Karpas-422 (cell line): ENCODE measurements around the gene MACROD2. TPM values are rescaled to one million over a fixed set of nuclear protein-coding genes. Genes with fewer than 3 reads are reported as not detected.

Experiments
- DNase-seq: peaks from one replicate; pipeline ENCODE4 v3.0.0-alpha.2; 2015
- H2AFZ ChIP-seq: fragments of 200-600 bp; sonication (generic); 2 replicates; pipeline ENCODE4 v1.6.1; 2014; ENCODE audit warnings: antibody characterized with exemption, low read length, mixed read lengths
- H3K27ac ChIP-seq: fragments of 200-600 bp; sonication (generic); 2 replicates; pipeline ENCODE4 v1.5.1; 2014; ENCODE audit warnings: mild to moderate bottlenecking, low read length, moderate library complexity
- H3K27me3 ChIP-seq: fragments of 200-600 bp; sonication (generic); 2 replicates; pipeline ENCODE4 v1.6.1; 2014; ENCODE audit warnings: low read length, mixed read lengths
- H3K36me3 ChIP-seq: fragments of 200-600 bp; sonication (generic); 2 replicates; pipeline ENCODE4 v1.6.1; 2014; ENCODE audit warnings: low read length, mixed read lengths; ENCODE audit not compliant: insufficient read depth
- H3K4me1 ChIP-seq: fragments of 200-600 bp; sonication (generic); 2 replicates; pipeline ENCODE4 v1.6.1; 2014; ENCODE audit warnings: mild to moderate bottlenecking, low read length, mixed read lengths
- H3K4me2 ChIP-seq: fragments of 200-600 bp; sonication (generic); 2 replicates; pipeline ENCODE4 v1.6.1; 2014; ENCODE audit warnings: low read length, low read depth, mild to moderate bottlenecking; ENCODE audit not compliant: poor library complexity, severe bottlenecking
- H3K4me3 ChIP-seq: fragments of 200-600 bp; sonication (generic); 2 replicates; pipeline ENCODE4 v1.5.1; 2014; ENCODE audit warnings: mild to moderate bottlenecking, antibody characterized with exemption, low read length, mixed read lengths
- H3K79me2 ChIP-seq: fragments of 200-600 bp; sonication (generic); 2 replicates; pipeline ENCODE4 v1.6.1; 2014; ENCODE audit warnings: mild to moderate bottlenecking, low read length, mixed read lengths
- H3K9ac ChIP-seq: fragments of 200-600 bp; sonication (generic); 2 replicates; pipeline ENCODE4 v1.6.0; 2014; ENCODE audit warnings: low read length
- H3K9me2 ChIP-seq: fragments of 200-600 bp; sonication (generic), shearing (Covaris generic); replicated peaks from 2 replicates; pipeline ENCODE4 v1.6.0; 2014; ENCODE audit warnings: mild to moderate bottlenecking, low read length, moderate library complexity; ENCODE audit not compliant: insufficient read depth
- H3K9me3 ChIP-seq: fragments of 300-700, 200-600 bp; sonication (generic); 2 replicates; pipeline ENCODE4 v1.6.1; 2014; ENCODE audit warnings: low read length, mixed read lengths
- H4K20me1 ChIP-seq: fragments of 200-600 bp; sonication (generic); 2 replicates; pipeline ENCODE4 v1.6.1; 2014; ENCODE audit warnings: mild to moderate bottlenecking, antibody characterized with exemption, low read length, low read depth; ENCODE audit not compliant: insufficient read depth
- total RNA-seq: library from RNA; depleted of rRNA; stranded (reverse); fragments of >200 nt; shearing (Covaris generic); gene quantifications from 2 replicates; pipeline ENCODE4 v1.2.3, GENCODE V29; 2014; ENCODE audit warnings: low replicate concordance

MACROD2 gene
- total RNA-seq, 1 experiment from 2014 or later = 0.15 TPM

DNA sequence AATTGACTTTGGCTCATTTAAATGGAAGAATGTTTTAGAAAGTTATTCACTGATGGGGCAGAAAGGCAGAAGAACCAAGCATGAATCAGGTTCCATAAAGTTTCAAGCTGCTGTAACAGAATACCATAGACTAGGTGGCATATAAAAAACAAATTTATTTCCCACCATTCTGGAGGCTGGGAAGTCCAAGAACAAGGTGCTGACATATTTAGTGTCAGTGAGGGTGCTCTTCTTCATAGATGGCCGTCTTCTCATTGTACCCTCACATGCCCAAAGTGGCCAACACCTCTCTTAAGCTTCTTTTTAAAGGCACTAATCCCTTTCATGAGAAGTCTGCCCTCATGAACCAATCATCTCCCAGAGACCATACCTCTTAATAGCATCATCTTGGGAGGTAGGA, 902.3 kb downstream of the MACROD2 start:
- Histone ChIP-seq H3K4me1 (no peaks in the 10 kb centered on the region), H3K4me3 (no peak overlapping the region), H3K9ac (no peak overlapping the region), H2AFZ (no peak overlapping the region), H3K9me2 (no peaks in the 10 kb centered on the region), H3K27me3 (no peaks in the 10 kb centered on the region), H3K4me2 (no peak overlapping the region), H3K27ac (no peak overlapping the region), H3K9me3 (no peaks in the 10 kb centered on the region), H3K79me2 (no peaks in the 10 kb centered on the region), H4K20me1 (no peaks in the 10 kb centered on the region), H3K36me3 (no peaks in the 10 kb centered on the region)
- DNase-seq = no peak

DNA sequence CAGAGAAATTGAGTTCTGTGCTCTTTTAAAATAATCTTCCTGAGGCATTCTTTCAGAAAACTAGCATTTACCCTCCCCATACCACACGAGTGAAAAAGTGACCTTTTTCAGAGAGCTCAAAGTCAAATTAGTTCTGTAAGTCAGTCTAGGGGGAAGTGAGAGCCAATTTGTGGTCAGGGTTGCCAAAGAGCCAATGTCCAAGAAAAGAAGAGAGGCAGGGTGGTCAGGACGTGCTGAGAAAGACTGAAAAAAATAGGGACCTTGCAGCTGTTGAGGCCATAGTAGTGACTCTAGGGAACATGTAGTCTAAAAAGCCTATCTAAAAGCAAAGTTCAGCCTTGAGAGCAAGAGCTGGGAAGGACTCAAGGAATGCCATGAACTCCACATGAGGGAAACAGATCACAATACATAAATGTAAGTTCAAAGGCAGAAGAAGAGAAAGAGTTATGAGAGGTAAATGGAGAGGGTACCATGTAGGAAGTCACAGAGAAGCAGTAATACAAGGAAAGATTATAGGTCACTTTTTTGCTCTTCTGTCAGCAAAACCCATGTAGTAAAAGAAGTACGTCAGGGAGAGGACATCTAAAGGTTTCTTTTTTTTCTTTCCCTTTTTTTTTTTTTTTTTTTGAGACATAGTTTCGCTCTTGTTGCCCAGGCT, 907.2 kb downstream of the MACROD2 start:
- Histone ChIP-seq H3K4me2 (no peak overlapping the region), H3K9me3 (0 out of 2 replicates have a peak, but pooled peaks cover 3% of the 10 kb centered on the region), H3K79me2 (no peaks in the 10 kb centered on the region), H3K4me3 (no peak overlapping the region), H3K27ac (no peak overlapping the region), H3K9me2 (no peaks in the 10 kb centered on the region), H3K36me3 (no peaks in the 10 kb centered on the region), H2AFZ (no peak overlapping the region), H3K9ac (no peak overlapping the region), H3K4me1 (no peaks in the 10 kb centered on the region), H4K20me1 (no peaks in the 10 kb centered on the region), H3K27me3 (no peaks in the 10 kb centered on the region)
- DNase-seq = no peak

DNA sequence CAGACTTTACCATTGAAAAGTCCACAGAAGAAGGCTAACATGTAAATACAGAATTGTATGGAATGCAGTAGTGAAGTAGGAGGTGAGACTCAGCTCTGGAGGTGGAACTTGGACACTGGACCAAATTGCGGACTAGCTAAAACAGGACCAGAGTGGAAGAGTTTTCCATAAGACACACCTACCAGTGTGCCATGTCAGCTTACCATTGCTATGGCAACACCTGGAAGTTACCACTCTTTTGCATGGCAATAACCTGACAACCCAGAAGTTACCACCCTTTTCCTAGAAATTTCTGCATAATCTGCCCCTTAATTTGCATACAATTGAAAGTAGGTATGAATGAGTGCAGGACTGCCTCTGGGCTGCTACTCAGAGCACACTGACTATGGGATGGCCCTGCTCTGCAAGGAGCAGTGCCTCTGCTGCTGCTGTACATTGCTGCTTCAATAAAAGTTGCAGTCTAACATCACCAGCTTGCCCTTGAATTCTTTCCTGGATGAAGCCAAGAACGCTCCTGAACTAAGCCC, 911.7 kb downstream of the MACROD2 start:
- no peaks in the 10 kb centered on the region for H3K36me3 ChIP-seq
- no peak overlapping the region for H3K4me3 ChIP-seq
- no peaks in the 10 kb centered on the region for H3K27me3 ChIP-seq
- no peaks in the 10 kb centered on the region for H4K20me1 ChIP-seq
- H3K9me2 ChIP-seq = no peaks in the 10 kb centered on the region
- H3K27ac ChIP-seq = no peak overlapping the region
- H3K9ac ChIP-seq = no peak overlapping the region
- 0 out of 2 replicates have a peak, but pooled peaks cover 3% of the 10 kb centered on the region for H3K9me3 ChIP-seq
- no peak overlapping the region for H3K4me2 ChIP-seq
- no peaks in the 10 kb centered on the region for H3K4me1 ChIP-seq
- no peak for DNase-seq
- no peak overlapping the region for H2AFZ ChIP-seq
- H3K79me2 ChIP-seq = no peaks in the 10 kb centered on the region

DNA sequence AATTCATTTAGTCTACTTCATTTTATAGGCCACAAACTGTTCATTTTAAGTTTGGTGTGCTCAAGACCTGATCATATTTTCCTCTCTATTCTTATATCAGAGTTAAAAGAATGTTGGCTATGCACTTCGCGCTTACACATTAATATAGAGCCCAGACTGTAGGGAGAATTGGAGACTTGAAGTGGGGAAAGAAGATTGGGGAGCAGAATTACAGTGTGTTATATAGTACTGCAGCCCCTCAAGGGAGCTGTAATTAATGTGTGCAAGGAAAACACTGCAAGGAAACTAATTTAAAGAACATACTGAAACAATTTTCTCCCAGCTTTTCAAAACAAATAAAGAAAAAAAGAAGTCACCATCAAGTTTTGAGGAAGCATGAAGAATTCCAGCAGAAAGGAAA, 914.8 kb downstream of the MACROD2 start:
- H3K4me2 ChIP-seq = no peak overlapping the region
- H4K20me1 ChIP-seq = no peaks in the 10 kb centered on the region
- H3K4me1 ChIP-seq = no peaks in the 10 kb centered on the region
- no peaks in the 10 kb centered on the region for H3K79me2 ChIP-seq
- H3K4me3 ChIP-seq = no peak overlapping the region
- H3K27ac ChIP-seq = no peak overlapping the region
- no peak for DNase-seq
- H3K9ac ChIP-seq = no peak overlapping the region
- H3K9me2 ChIP-seq = no peaks in the 10 kb centered on the region; the same call in 1 of the 2 replicates
- H3K36me3 ChIP-seq = no peaks in the 10 kb centered on the region
- H3K9me3 ChIP-seq = no peaks in the 10 kb centered on the region
- no peak overlapping the region for H2AFZ ChIP-seq
- H3K27me3 ChIP-seq = no peaks in the 10 kb centered on the region

DNA sequence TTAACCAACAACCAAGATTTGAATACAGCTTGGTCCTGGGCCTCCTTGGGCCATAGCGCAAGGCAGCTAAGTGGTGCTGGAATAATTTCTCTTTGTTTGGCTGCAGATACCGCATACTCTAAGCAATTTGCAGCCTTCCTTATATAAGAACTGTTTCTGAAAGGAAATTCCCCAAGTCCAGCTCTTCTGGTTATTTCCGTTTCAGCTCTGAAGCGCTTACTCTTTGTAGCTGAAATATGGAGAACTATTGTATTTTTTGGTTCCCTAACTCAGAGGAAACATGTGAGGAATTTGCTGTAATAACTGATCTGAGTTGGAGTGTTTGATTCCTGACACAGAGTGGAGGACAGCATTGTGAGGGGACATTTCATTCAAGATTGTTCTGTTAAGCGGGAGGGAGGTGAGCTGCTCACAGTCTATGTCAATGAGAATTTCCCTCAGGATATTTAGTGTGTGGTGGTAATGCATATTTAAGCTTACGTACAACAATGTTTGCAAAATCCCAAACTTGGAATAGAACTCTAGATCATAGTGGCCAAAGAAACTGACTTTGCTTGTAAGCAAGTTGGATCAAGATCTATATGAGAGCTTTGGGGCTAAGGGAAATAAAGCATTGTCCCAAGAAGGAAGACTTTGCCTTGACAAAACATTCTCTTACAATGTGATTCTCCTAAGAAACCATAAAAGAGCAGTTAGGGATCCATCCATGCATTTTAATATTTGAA, 918.7 kb downstream of the MACROD2 start:
- no peak for DNase-seq
- no peak overlapping the region for H3K4me3 ChIP-seq
- H3K4me2 ChIP-seq = no peak overlapping the region
- no peak overlapping the region for H3K27ac ChIP-seq
- H3K27me3 ChIP-seq = no peaks in the 10 kb centered on the region
- H2AFZ ChIP-seq = no peak overlapping the region
- no peaks in the 10 kb centered on the region for H3K36me3 ChIP-seq
- no peaks in the 10 kb centered on the region for H3K9me3 ChIP-seq
- no peaks in the 10 kb centered on the region for H3K79me2 ChIP-seq
- H4K20me1 ChIP-seq = no peaks in the 10 kb centered on the region
- H3K9me2 ChIP-seq = no peaks in the 10 kb centered on the region; the same call in 1 of the 2 replicates
- H3K4me1 ChIP-seq = no peaks in the 10 kb centered on the region
- no peak overlapping the region for H3K9ac ChIP-seq

DNA sequence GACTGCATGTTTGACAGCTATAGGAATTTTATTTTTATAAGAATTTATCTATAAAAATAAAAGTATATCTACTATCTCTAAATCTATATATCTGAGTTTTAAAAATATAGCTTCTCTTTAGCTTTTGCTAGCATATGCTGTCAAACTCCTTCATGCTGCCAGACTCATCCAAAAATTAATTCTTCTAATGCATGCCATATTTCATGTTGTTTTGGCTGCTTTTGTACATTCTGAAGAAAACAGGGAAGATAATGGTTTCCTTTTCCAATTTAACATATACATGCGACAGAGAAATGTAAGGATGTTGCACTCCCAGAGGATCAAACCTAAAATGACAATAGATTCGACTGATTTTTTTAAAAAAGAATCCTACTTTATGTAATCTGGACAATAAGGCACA, 919.3 kb downstream of the MACROD2 start:
- Histone ChIP-seq H3K36me3 (no peaks in the 10 kb centered on the region), H4K20me1 (no peaks in the 10 kb centered on the region), H3K79me2 (no peaks in the 10 kb centered on the region), H3K4me3 (no peak overlapping the region), H3K27me3 (no peaks in the 10 kb centered on the region), H3K9me3 (no peaks in the 10 kb centered on the region), H3K4me1 (no peaks in the 10 kb centered on the region), H3K4me2 (no peak overlapping the region), H2AFZ (no peak overlapping the region), H3K9me2 (no peaks in the 10 kb centered on the region; the same call in 1 of the 2 replicates), H3K9ac (no peak overlapping the region), H3K27ac (no peak overlapping the region)
- DNase-seq = no peak

DNA sequence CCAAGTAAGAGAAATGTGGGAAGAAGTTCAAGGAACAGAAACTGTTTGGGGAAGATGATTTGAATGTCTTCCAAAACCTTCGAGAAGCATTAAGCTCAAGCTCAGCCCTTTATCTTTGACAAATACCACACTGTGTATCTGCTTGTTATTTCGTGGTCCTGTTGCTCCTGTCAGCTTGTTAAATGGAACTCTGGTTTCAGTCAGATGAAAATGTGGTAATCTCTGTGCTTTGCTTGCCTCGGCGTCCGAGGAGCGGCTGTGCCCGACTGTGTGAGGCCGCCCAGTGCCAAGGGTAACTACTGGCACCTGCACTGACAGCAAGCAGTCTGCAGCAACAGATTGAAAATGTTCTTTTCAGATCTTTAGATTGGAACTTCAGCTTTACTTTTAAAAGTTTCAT, 920.0 kb downstream of the MACROD2 start:
- H3K27ac ChIP-seq = no peak overlapping the region
- no peak overlapping the region for H2AFZ ChIP-seq
- H3K4me1 ChIP-seq = no peaks in the 10 kb centered on the region
- no peaks in the 10 kb centered on the region for H3K27me3 ChIP-seq
- H3K4me2 ChIP-seq = no peak overlapping the region
- H3K9me3 ChIP-seq = no peaks in the 10 kb centered on the region
- DNase-seq = no peak
- no peak overlapping the region for H3K9ac ChIP-seq
- H4K20me1 ChIP-seq = no peaks in the 10 kb centered on the region
- H3K4me3 ChIP-seq = no peak overlapping the region
- no peaks in the 10 kb centered on the region for H3K79me2 ChIP-seq
- no peaks in the 10 kb centered on the region; the same call in 1 of the 2 replicates for H3K9me2 ChIP-seq
- no peaks in the 10 kb centered on the region for H3K36me3 ChIP-seq

DNA sequence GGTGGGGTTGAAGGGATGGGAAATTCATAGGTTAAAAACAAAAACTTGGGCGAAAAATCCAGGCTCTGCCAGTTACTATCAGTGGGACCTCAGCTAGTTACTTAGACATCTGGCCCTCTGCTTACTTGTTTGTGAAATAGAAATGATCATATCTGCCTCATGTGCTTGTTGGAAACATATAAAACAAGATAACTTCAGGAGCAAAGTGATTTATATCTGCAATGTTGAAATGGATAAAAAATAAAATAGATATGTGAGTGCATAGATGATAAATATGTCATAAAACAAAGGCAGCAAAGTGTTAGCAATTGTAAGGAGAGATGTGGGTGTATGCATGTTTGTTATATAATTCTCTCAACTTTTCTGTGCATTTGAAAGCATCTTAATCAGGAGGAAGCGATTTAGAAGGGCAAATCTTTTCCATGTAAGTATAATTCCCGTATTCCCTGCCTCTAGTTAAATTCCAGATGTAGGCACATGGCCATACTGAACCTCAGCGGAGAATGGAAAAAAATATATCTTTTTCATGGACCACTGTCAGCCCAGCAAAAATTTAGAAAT, 921.1 kb downstream of the MACROD2 start:
- H3K36me3 ChIP-seq = no peaks in the 10 kb centered on the region
- no peaks in the 10 kb centered on the region for H3K9me3 ChIP-seq
- DNase-seq = no peak
- H3K79me2 ChIP-seq = no peaks in the 10 kb centered on the region
- H3K4me1 ChIP-seq = no peaks in the 10 kb centered on the region
- no peaks in the 10 kb centered on the region; the same call in 1 of the 2 replicates for H3K9me2 ChIP-seq
- no peak overlapping the region for H3K4me3 ChIP-seq
- no peak overlapping the region for H3K9ac ChIP-seq
- no peaks in the 10 kb centered on the region for H3K27me3 ChIP-seq
- no peaks in the 10 kb centered on the region for H4K20me1 ChIP-seq
- no peak overlapping the region for H3K27ac ChIP-seq
- H3K4me2 ChIP-seq = no peak overlapping the region
- no peak overlapping the region for H2AFZ ChIP-seq
